MM.1S (cell line): ENCODE measurements around the gene MAP3K4.

Source experiments
- DNase-seq: peaks from one replicate; pipeline ENCODE4 v3.0.0-alpha.2; 2015
- H2AFZ ChIP-seq: fragments of 300-600 bp; sonication (generic); 2 replicates; pipeline ENCODE4 v1.6.0; 2016; ENCODE audit warnings: antibody characterized with exemption, low read length
- H3F3A ChIP-seq: fragments of 300-600 bp; sonication (generic); 2 replicates; pipeline ENCODE4 v1.6.1; 2016; ENCODE audit warnings: mild to moderate bottlenecking, antibody characterized with exemption, low read length, moderate library complexity, mixed read lengths; ENCODE audit not compliant: insufficient read depth
- H3K27ac ChIP-seq: fragments of 300-600 bp; sonication (generic); 2 replicates; pipeline ENCODE4 v1.5.1; 2016; ENCODE audit warnings: mild to moderate bottlenecking, low read length
- H3K27me3 ChIP-seq: fragments of 300-600 bp; sonication (generic); replicated peaks from 2 replicates; pipeline ENCODE4 v1.6.0; 2016; ENCODE audit warnings: low read length; ENCODE audit not compliant: insufficient read depth
- H3K36me3 ChIP-seq: fragments of 300-600 bp; sonication (generic); replicated peaks from 2 replicates; pipeline ENCODE4 v1.6.1; 2016; ENCODE audit warnings: mild to moderate bottlenecking, low read length, mixed read lengths; ENCODE audit not compliant: insufficient read depth
- H3K4me1 ChIP-seq: fragments of 300-600 bp; sonication (generic); 2 replicates; pipeline ENCODE4 v1.6.1; 2016; ENCODE audit warnings: low read length, mixed read lengths
- H3K4me2 ChIP-seq: fragments of 300-600 bp; sonication (generic); 2 replicates; pipeline ENCODE4 v1.6.0; 2016; ENCODE audit warnings: low read depth, low read length
- H3K4me3 ChIP-seq: fragments of 300-600 bp; sonication (generic); 2 replicates; pipeline ENCODE4 v1.5.1; 2016; ENCODE audit warnings: low read length, mixed read lengths
- H3K79me2 ChIP-seq: fragments of 300-600 bp; sonication (generic); 2 replicates; pipeline ENCODE4 v1.6.1; 2016; ENCODE audit warnings: mixed run types, low read length, mixed read lengths
- H3K9ac ChIP-seq: fragments of 300-600 bp; sonication (generic); 2 replicates; pipeline ENCODE4 v1.6.1; 2016; ENCODE audit warnings: low read length, mixed read lengths
- H3K9me2 ChIP-seq: fragments of 300-600 bp; sonication (generic); replicated peaks from 2 replicates; pipeline ENCODE4 v1.6.1; 2016; ENCODE audit warnings: mild to moderate bottlenecking, low read length, mixed read lengths; ENCODE audit not compliant: insufficient read depth
- H3K9me3 ChIP-seq: fragments of 300-600 bp; sonication (generic); replicated peaks from 2 replicates; pipeline ENCODE4 v1.6.1; 2016; ENCODE audit warnings: mild to moderate bottlenecking, low read length, mixed read lengths; ENCODE audit not compliant: insufficient read depth
- H4K20me1 ChIP-seq: fragments of 300-600 bp; sonication (generic); 2 replicates; pipeline ENCODE4 v1.6.1; 2016; ENCODE audit warnings: mild to moderate bottlenecking, low read length, moderate library complexity, mixed read lengths; ENCODE audit not compliant: insufficient read depth
- CTCF ChIP-seq: fragments of 300-600 bp; sonication (generic); IDR thresholded peaks from 2 replicates; pipeline ENCODE4 v1.5.1; 2016; ENCODE audit warnings: antibody characterized with exemption, low read length, mixed read lengths
- EZH2 ChIP-seq: fragments of 300-600 bp; sonication (generic); optimal IDR thresholded peaks from 2 replicates; pipeline ENCODE3; 2017; ENCODE audit warnings: low read depth, mild to moderate bottlenecking, antibody characterized with exemption, low read length, mixed read lengths
- EZH2phosphoT487 ChIP-seq: fragments of 300-600 bp; sonication (generic); IDR thresholded peaks from 2 replicates; pipeline ENCODE4 v1.6.1; 2018; ENCODE audit warnings: antibody characterized with exemption, low read length

MAP3K4 gene

GRCh38 chr6:161137839-161138542 lies 146.4 kb downstream of the MAP3K4 start:
- no peaks in the 10 kb centered on the region for H3K9me3 ChIP-seq
- H3K27me3 ChIP-seq = no peaks in the 10 kb centered on the region
- no peaks in the 10 kb centered on the region for H3K9me2 ChIP-seq
- no peak overlapping the region for H3K4me3 ChIP-seq
- no peak overlapping the region for H3K4me2 ChIP-seq
- H3K27ac ChIP-seq = no peak overlapping the region
- no peak for TF ChIP-seq EZH2phosphoT487
- TF ChIP-seq CTCF = no peak
- TF ChIP-seq EZH2 = no peak
- H3K4me1 ChIP-seq = no peaks in the 10 kb centered on the region
- H3F3A ChIP-seq = no peaks in the 10 kb centered on the region
- H2AFZ ChIP-seq = no peak overlapping the region
- no peak for DNase-seq
- no peak overlapping the region for H3K9ac ChIP-seq
- H4K20me1 ChIP-seq = no peaks in the 10 kb centered on the region
- H3K36me3 ChIP-seq = no peaks in the 10 kb centered on the region
- H3K79me2 ChIP-seq = no peaks in the 10 kb centered on the region

GRCh38 chr6:161138543-161139303 lies 147.2 kb downstream of the MAP3K4 start:
- H3F3A ChIP-seq = no peaks in the 10 kb centered on the region
- no peaks in the 10 kb centered on the region for H3K9me3 ChIP-seq
- H3K9me2 ChIP-seq = no peaks in the 10 kb centered on the region
- DNase-seq = no peak
- H3K4me3 ChIP-seq = no peak overlapping the region
- no peak overlapping the region for H3K4me2 ChIP-seq
- H3K79me2 ChIP-seq = no peaks in the 10 kb centered on the region
- no peaks in the 10 kb centered on the region for H3K36me3 ChIP-seq
- no peak overlapping the region for H3K27ac ChIP-seq
- H3K9ac ChIP-seq = no peak overlapping the region
- no peak for TF ChIP-seq EZH2phosphoT487
- H3K27me3 ChIP-seq = no peaks in the 10 kb centered on the region
- no peaks in the 10 kb centered on the region for H3K4me1 ChIP-seq
- no peak overlapping the region for H2AFZ ChIP-seq
- no peaks in the 10 kb centered on the region for H4K20me1 ChIP-seq

- H3K36me3 ChIP-seq = no peaks in the 10 kb centered on the region
- H3K79me2 ChIP-seq = no peaks in the 10 kb centered on the region
- DNase-seq = no peak
- H3K9me2 ChIP-seq = no peaks in the 10 kb centered on the region
- no peak overlapping the region for H3K27ac ChIP-seq
- H4K20me1 ChIP-seq = no peaks in the 10 kb centered on the region
- TF ChIP-seq EZH2 (no peak), CTCF (no peak), EZH2phosphoT487 (no peak)
- H2AFZ ChIP-seq = no peak overlapping the region
- no peaks in the 10 kb centered on the region for H3K9me3 ChIP-seq
- no peak overlapping the region for H3K9ac ChIP-seq
- no peak overlapping the region for H3K4me3 ChIP-seq
- H3F3A ChIP-seq = no peaks in the 10 kb centered on the region
- H3K4me1 ChIP-seq = no peaks in the 10 kb centered on the region
- no peaks in the 10 kb centered on the region for H3K27me3 ChIP-seq
- H3K4me2 ChIP-seq = no peak overlapping the region
Measured at GRCh38 chr6:161139304-161139765, 147.8 kb downstream of the MAP3K4 start.
